Renal cortex interstitium (tissue), 11 donors: ENCODE measurements around the gene POC1A. TPM values are rescaled to one million over a fixed set of nuclear protein-coding genes. Genes with fewer than 3 reads are reported as not detected.

Source experiments
- DNase-seq, 11 donors: peaks; one replicate each; pipeline ENCODE4 v3.0.0-alpha.2; 2013; ENCODE audit warnings: low read depth in 9 of 11, low spot score in 4 of 11; ENCODE audit errors: extremely low read depth in 1 of 11
- polyA plus RNA-seq, 3 donors: library from polyadenylated mRNA; unstranded; fragments of 120-200 nt; gene quantifications; one replicate each; pipeline ENCODE4 v1.2.1, GENCODE V29; 2013; ENCODE audit not compliant: insufficient read length in 3 of 3

The POC1A gene
- polyA plus RNA-seq, 3 donors = 7.0 to 10.6 (median 8.5) TPM

GRCh38 chr3:52029053-52029452 is 125.2 kb downstream of the POC1A start:
- DNase-seq = no peak

GRCh38 chr3:52028572-52028971 is 125.7 kb downstream of the POC1A start:
- no peak for DNase-seq

GRCh38 chr3:52026041-52026440 is 128.2 kb downstream of the POC1A start:
- DNase-seq = no peak

GRCh38 chr3:52025453-52025852 is 128.8 kb downstream of the POC1A start:
- DNase-seq = no peak

Other genes starting within 250 kb of the POC1A start
- gene RRP9, start 212.5 kb downstream of the POC1A start, polyA plus RNA-seq = 10 to 100 TPM; 18.0 to 22.6 (median 20.3) TPM
- 10 to 100 TPM; 15.8 to 18.4 (median 16.8) TPM for gene PARP3, start 212.1 kb downstream of the POC1A start, polyA plus RNA-seq
- under 1 TPM; 0.40 to 0.83 (median 0.53) TPM for gene GPR62, start 199.0 kb downstream of the POC1A start, polyA plus RNA-seq
- 10 to 100 TPM; 56.0 to 77.4 (median 75.5) TPM for gene PCBP4, start 187.0 kb downstream of the POC1A start, polyA plus RNA-seq
- 10 to 100 TPM; 64.8 to 87.7 (median 83.3) TPM for gene ABHD14B, start 180.4 kb downstream of the POC1A start, polyA plus RNA-seq
- 10 to 100 TPM; 17.7 to 30.2 (median 28.7) TPM for gene ABHD14A, start 179.4 kb downstream of the POC1A start, polyA plus RNA-seq
- 100 to 1,000 TPM in 2 of 3 donors, 10 to 100 TPM in 1; 89.3 to 120 (median 118) TPM for gene ACY1, start 170.9 kb downstream of the POC1A start, polyA plus RNA-seq
- 1,000 to 10,000 TPM; 1,559 to 1,800 (median 1,682) TPM for gene RPL29, start 158.5 kb downstream of the POC1A start, polyA plus RNA-seq
- gene DUSP7, start 97.9 kb downstream of the POC1A start, polyA plus RNA-seq = 10 to 100 TPM; 14.8 to 19.0 (median 16.2) TPM
- 10 to 100 TPM; 46.4 to 49.2 (median 47.6) TPM for gene ALAS1, start 43.7 kb upstream of the POC1A start, polyA plus RNA-seq
- gene TLR9, start 71.2 kb upstream of the POC1A start, polyA plus RNA-seq = under 1 TPM; 0.09 to 0.27 (median 0.17) TPM
- 10 to 100 TPM; 24.0 to 37.9 (median 30.0) TPM for gene TWF2, start 84.7 kb upstream of the POC1A start, polyA plus RNA-seq
- 10 to 100 TPM; 17.9 to 20.4 (median 18.2) TPM for gene PPM1M, start 91.3 kb upstream of the POC1A start, polyA plus RNA-seq
- gene WDR82, start 124.2 kb upstream of the POC1A start, polyA plus RNA-seq = 100 to 1,000 TPM in 2 of 3 donors, 10 to 100 TPM in 1; 88.4 to 112 (median 110) TPM
- gene GLYCTK, start 133.4 kb upstream of the POC1A start, polyA plus RNA-seq = 10 to 100 TPM; 26.2 to 49.4 (median 41.2) TPM
- gene DNAH1, start 161.9 kb upstream of the POC1A start, polyA plus RNA-seq = 10 to 100 TPM; 10.0 to 13.9 (median 10.3) TPM